Astrocyte (in vitro differentiated cells and primary cell): ENCODE data around the gene PEX26. TPM values are rescaled to one million over a fixed set of nuclear protein-coding genes. Genes with fewer than 3 reads are reported as not detected.

Experiments used
- DNase-seq: peaks from one replicate; pipeline ENCODE4 v3.0.0-alpha.2; 2010; ENCODE audit warnings: low read depth
- FAIRE-seq: peaks from 2 replicates; lab custom pipeline; 2011; peaks lifted over from hg19 to GRCh38; lab: Jason Lieb, UNC
- H2AFZ ChIP-seq: 2 replicates; pipeline ENCODE4 v1.6.0; 2012; ENCODE audit warnings: low read depth, low read length, inconsistent platforms
- H3K27ac ChIP-seq: 2 replicates; pipeline ENCODE4 v1.5.1; 2011; ENCODE audit warnings: low read depth, low read length, inconsistent platforms
- H3K27me3 ChIP-seq: 2 replicates; pipeline ENCODE4 v1.6.0; 2011; ENCODE audit warnings: low read length, inconsistent platforms; ENCODE audit not compliant: insufficient read depth
- H3K36me3 ChIP-seq: 2 replicates; pipeline ENCODE4 v1.5.1; 2011; ENCODE audit warnings: low read length, inconsistent platforms; ENCODE audit not compliant: insufficient read depth
- H3K4me1 ChIP-seq: 2 replicates; pipeline ENCODE4 v1.5.1; 2011; ENCODE audit warnings: low read length, inconsistent platforms; ENCODE audit not compliant: insufficient read depth
- H3K4me2 ChIP-seq: 2 replicates; pipeline ENCODE4 v1.6.0; 2012; ENCODE audit warnings: low read length, inconsistent platforms
- H3K4me3 ChIP-seq: 2 replicates; pipeline ENCODE4 v1.5.1; 2011; ENCODE audit warnings: low read depth, mild to moderate bottlenecking, low read length, inconsistent platforms; ENCODE audit not compliant: insufficient read depth
- H3K79me2 ChIP-seq: 2 replicates; pipeline ENCODE4 v1.6.0; 2012; ENCODE audit warnings: mild to moderate bottlenecking, low read length, inconsistent platforms; ENCODE audit not compliant: insufficient read depth
- H3K9ac ChIP-seq: 2 replicates; pipeline ENCODE4 v1.6.0; 2012; ENCODE audit warnings: mild to moderate bottlenecking, low read length, inconsistent platforms
- H3K9me3 ChIP-seq: 2 replicates; pipeline ENCODE4 v1.5.1; 2012; ENCODE audit warnings: low read depth, mild to moderate bottlenecking, low read length, inconsistent platforms; ENCODE audit not compliant: insufficient read depth
- H4K20me1 ChIP-seq: 2 replicates; pipeline ENCODE4 v1.6.0; 2012; ENCODE audit warnings: low read length, inconsistent platforms; ENCODE audit not compliant: insufficient read depth
- H3K27ac Mint-ChIP-seq: one replicate; pipeline ENCODE4 v1.8.0; 2021; ENCODE audit warnings: mild to moderate bottlenecking, mixed read lengths; ENCODE audit not compliant: unreplicated experiment
- H3K27me3 Mint-ChIP-seq: one replicate; pipeline ENCODE4 v1.8.0; 2021; ENCODE audit warnings: low read depth, mixed read lengths; ENCODE audit not compliant: unreplicated experiment
- H3K36me3 Mint-ChIP-seq: one replicate; pipeline ENCODE4 v1.8.0; 2021; ENCODE audit warnings: low read depth, mixed read lengths; ENCODE audit not compliant: unreplicated experiment
- H3K4me1 Mint-ChIP-seq: one replicate; pipeline ENCODE4 v1.8.0; 2021; ENCODE audit warnings: low read depth, mixed read lengths; ENCODE audit not compliant: unreplicated experiment
- H3K4me3 Mint-ChIP-seq: one replicate; pipeline ENCODE4 v1.8.0; 2021; ENCODE audit warnings: mild to moderate bottlenecking, moderate library complexity, mixed read lengths; ENCODE audit not compliant: unreplicated experiment
- H3K9me3 Mint-ChIP-seq: one replicate; pipeline ENCODE4 v1.8.0; 2021; ENCODE audit warnings: mild to moderate bottlenecking, mixed read lengths; ENCODE audit not compliant: unreplicated experiment
- EZH2 ChIP-seq: IDR thresholded peaks from 2 replicates; pipeline ENCODE4 v1.6.1; 2012; ENCODE audit warnings: mild to moderate bottlenecking, low read length, inconsistent platforms; ENCODE audit not compliant: insufficient read depth
- total RNA-seq: library from RNA; stranded (reverse); gene quantifications from 2 replicates; pipeline ENCODE4 v1.2.1, GENCODE V29; 2021
- TF ChIP-seq, protein P1 (sequence below): IDR thresholded peaks from 2 replicates; pipeline ENCODE4 v1.5.1; 2011; ENCODE audit warnings: low read depth, mild to moderate bottlenecking, inconsistent platforms, low read length, moderate library complexity; ENCODE audit not compliant: insufficient read depth

Gene PEX26
- total RNA-seq, 1 donor from 2014 or later: 41.9 TPM

DNA sequence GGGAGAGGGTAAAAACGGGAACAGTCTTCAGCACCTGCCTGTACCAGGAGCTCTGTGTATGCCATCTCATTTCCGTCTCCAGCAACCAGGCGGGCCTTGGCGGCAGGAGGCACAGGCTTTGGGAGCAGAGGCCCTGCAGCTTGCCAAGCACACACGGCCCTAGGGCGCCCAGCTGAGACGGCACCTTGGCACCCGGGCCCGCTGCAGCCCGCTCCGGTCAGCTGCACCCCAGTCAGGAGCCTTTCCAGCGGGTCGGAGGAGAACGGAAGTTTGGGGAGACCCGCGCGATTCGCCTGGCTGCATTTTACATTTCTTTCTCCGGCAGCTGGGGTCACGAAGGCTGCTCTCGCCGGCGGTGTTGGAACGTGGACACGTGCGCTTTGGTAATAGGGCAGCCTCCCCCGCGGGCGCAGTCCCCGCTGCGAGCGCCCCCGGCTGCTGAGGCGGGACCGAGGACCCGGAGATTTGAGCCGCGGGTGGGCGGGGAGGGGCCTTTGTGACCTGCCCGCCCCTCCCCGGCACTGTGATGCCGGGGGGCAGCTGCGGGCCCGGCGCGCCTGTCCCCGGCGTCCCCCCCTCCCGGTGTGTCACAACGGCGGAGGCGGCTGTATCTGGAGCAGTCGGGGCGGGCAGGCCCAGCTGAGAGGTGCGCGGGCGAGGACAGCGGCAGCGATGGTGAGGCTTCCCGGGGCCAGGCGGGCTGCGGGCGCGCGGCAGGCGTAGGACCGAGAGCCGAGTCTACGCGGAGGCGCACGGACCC, 32.6 kb downstream of the PEX26 start, which contains the start of gene TUBA8:
Gene TUBA8 (plus strand): TSS at position 616 of the 760 bp plus-strand sequence. CDS start 57 bp downstream, at position 673.
- Mint-ChIP-seq H3K4me1 (peaks cover 3% of the 10 kb centered on the region), H3K9me3 (peaks cover 11% of the 10 kb centered on the region), H3K36me3 (peaks cover 7% of the 10 kb centered on the region), H3K27me3 (peaks cover 48% of the 10 kb centered on the region), H3K4me3 (peak within 1 kb of the TSS; percentile 70), H3K27ac (no peak within 1 kb of the TSS)
- H3K27ac ChIP-seq: no peak within 1 kb of the TSS
- no peaks in the 10 kb centered on the region for H3K9me3 ChIP-seq
- peaks cover 5% of the 10 kb centered on the region for H4K20me1 ChIP-seq
- FAIRE-seq: no peak
- TF ChIP-seq, protein P1, sequence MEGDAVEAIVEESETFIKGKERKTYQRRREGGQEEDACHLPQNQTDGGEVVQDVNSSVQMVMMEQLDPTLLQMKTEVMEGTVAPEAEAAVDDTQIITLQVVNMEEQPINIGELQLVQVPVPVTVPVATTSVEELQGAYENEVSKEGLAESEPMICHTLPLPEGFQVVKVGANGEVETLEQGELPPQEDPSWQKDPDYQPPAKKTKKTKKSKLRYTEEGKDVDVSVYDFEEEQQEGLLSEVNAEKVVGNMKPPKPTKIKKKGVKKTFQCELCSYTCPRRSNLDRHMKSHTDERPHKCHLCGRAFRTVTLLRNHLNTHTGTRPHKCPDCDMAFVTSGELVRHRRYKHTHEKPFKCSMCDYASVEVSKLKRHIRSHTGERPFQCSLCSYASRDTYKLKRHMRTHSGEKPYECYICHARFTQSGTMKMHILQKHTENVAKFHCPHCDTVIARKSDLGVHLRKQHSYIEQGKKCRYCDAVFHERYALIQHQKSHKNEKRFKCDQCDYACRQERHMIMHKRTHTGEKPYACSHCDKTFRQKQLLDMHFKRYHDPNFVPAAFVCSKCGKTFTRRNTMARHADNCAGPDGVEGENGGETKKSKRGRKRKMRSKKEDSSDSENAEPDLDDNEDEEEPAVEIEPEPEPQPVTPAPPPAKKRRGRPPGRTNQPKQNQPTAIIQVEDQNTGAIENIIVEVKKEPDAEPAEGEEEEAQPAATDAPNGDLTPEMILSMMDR: no peak
- TF ChIP-seq EZH2: no peak
- H3K79me2 ChIP-seq: no peaks in the 10 kb centered on the region
- H3K4me1 ChIP-seq: peaks cover 8% of the 10 kb centered on the region
- H3K27me3 ChIP-seq: peaks cover 13% of the 10 kb centered on the region
- no peaks in the 10 kb centered on the region for H3K36me3 ChIP-seq
- peak within 1 kb of the TSS; percentile 46 for H3K4me3 ChIP-seq
- H3K9ac ChIP-seq: peak within 1 kb of the TSS; percentile 31
- H2AFZ ChIP-seq: peak within 1 kb of the TSS; percentile 54
- DNase-seq: peak; percentile 28
- H3K4me2 ChIP-seq: peak within 1 kb of the TSS; percentile 87

DNA sequence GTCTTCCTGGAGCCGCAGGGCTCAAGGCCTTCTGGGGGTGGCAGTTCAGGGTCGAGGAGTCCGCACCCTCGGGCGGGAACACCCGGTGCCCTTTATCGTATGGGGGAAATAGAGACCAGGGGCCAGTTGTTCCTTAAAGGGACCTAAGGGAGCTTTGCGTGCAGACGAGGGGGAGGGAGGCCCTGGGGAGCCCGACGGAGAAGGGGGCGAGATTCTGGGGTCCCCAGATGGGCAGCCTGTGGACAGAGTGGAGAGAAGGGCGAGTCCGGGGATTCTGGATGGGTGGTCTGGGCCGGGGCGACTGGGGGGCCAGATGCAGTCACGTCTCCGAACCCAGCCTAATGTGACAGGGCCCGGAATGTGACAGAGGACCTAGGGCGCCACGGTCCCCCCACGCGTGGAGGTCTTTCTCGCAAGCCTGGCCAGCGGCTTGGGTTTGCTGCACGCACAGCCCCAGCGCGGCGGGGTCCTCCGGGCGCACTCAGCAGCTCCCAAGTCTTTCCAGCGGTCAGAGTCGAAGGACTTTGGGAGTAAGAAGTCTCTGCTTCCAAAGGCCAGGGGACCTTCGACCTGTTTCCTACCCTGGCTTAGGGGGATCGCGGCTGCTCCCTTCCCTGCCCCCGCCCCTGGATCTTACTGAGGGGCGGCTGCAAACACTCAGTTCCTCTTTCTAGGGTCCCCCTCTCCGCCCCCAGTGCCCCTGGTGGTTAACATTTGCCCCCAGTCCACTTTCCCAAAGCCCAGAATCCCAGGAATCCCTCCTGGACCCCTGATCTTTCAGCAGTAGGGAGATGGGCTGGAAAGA, 33.4 kb downstream of the PEX26 start:
- peak overlapping the region; percentile 46 for H3K4me3 ChIP-seq
- H3K4me1 ChIP-seq: peaks cover 8% of the 10 kb centered on the region
- DNase-seq (no peak), FAIRE-seq (no peak)
- TF ChIP-seq EZH2: peak; percentile 53
- TF ChIP-seq, protein P1: no peak
- no peak overlapping the region for H3K27ac ChIP-seq
- Mint-ChIP-seq H3K36me3 (peaks cover 2% of the 10 kb centered on the region), H3K27ac (no peak overlapping the region), H3K4me1 (peaks cover 9% of the 10 kb centered on the region), H3K4me3 (peak overlapping the region; percentile 70), H3K27me3 (peaks cover 49% of the 10 kb centered on the region), H3K9me3 (peaks cover 10% of the 10 kb centered on the region)
- H3K27me3 ChIP-seq: peaks cover 13% of the 10 kb centered on the region
- H3K9ac ChIP-seq: peak overlapping the region; percentile 31
- H2AFZ ChIP-seq: peak overlapping the region; percentile 52
- H3K36me3 ChIP-seq: no peaks in the 10 kb centered on the region
- H3K9me3 ChIP-seq: no peaks in the 10 kb centered on the region
- H4K20me1 ChIP-seq: peaks cover 5% of the 10 kb centered on the region
- no peaks in the 10 kb centered on the region for H3K79me2 ChIP-seq
- H3K4me2 ChIP-seq: peak overlapping the region; percentile 87
